Eye (tissue), 1 donor: Measurements from ENCODE around the gene HOXD10.

Experiments used
- DNase-seq: peaks from one replicate; pipeline ENCODE4 v3.0.0-alpha.2; 2015

Gene HOXD10

GRCh38 chr2:176165370-176166050 lies 48.9 kb downstream of the HOXD10 start:
- DNase-seq, result peak; percentile 13

GRCh38 chr2:176166272-176166671 lies 49.7 kb downstream of the HOXD10 start:
- DNase-seq, result peak; percentile 13

GRCh38 chr2:176167398-176167797 lies 50.8 kb downstream of the HOXD10 start:
- no peak for DNase-seq

GRCh38 chr2:176169181-176169580 lies 52.6 kb downstream of the HOXD10 start:
- DNase-seq, result no peak
